Endothelial cell of umbilical vein (primary cell): ENCODE data around the gene ABCA7. TPM values are rescaled to one million over a fixed set of nuclear protein-coding genes. Genes with fewer than 3 reads are reported as not detected.

Experiments used
- BruUV-seq: library from RNA; stranded (reverse); fragments of 400-500 nt; replicated peaks from 2 replicates; lab custom pipeline; 2021; lab: Mats Ljungman, UMichigan
- CTCF ChIA-PET: fragments of 300-600, 350-600 bp; sonication (Branson Sonifier 250); formaldehyde crosslinking; loops from one replicate; lab custom pipeline; 2021; ENCODE audit warnings: antibody characterized with exemption, inconsistent platforms; lab: Charles Lee
- POLR2A ChIA-PET: fragments of 300-600, 350-600 bp; sonication (Branson Sonifier 250); formaldehyde crosslinking; loops from one replicate; lab custom pipeline; 2021; ENCODE audit warnings: antibody characterized with exemption, inconsistent platforms; lab: Charles Lee
- DNase-seq: peaks from one replicate; pipeline ENCODE4 v3.0.0-alpha.2; 2011; ENCODE audit warnings: low read depth, low spot score
- FAIRE-seq: peaks from 2 replicates; lab custom pipeline; 2011; peaks lifted over from hg19 to GRCh38; lab: Jason Lieb, UNC
- H2AFZ ChIP-seq: 2 replicates; pipeline ENCODE4 v1.6.0; 2012; ENCODE audit warnings: low read depth, low read length, control low read depth, inconsistent platforms
- H3K27ac ChIP-seq: 2 replicates; pipeline ENCODE4 v1.5.1; 2011; ENCODE audit warnings: low read depth, mild to moderate bottlenecking, control low read depth, low read length, moderate library complexity; ENCODE audit not compliant: insufficient read depth
- H3K27me3 ChIP-seq, 2 experiments: 2 replicates each; pipeline versions ENCODE4 v1.6.0 to v1.6.1; 2011; ENCODE audit warnings: low read length in 2 of 2, mixed read lengths in 1 of 2; ENCODE audit not compliant: control insufficient read depth in 2 of 2, insufficient read depth in 2 of 2
- H3K36me3 ChIP-seq, 2 experiments: 2 replicates in 1 of 2; 3 replicates in 1 of 2; pipeline ENCODE4 v1.5.1; 2011; ENCODE audit warnings: low read length in 2 of 2, mild to moderate bottlenecking in 1 of 2, moderate library complexity in 1 of 2; ENCODE audit not compliant: control insufficient read depth in 2 of 2, insufficient read depth in 2 of 2; ENCODE audit errors: extremely low read depth in 1 of 2
- H3K4me1 ChIP-seq: 3 replicates; pipeline ENCODE4 v1.5.1; 2011; ENCODE audit warnings: mild to moderate bottlenecking, low read length; ENCODE audit not compliant: control insufficient read depth, insufficient read depth; ENCODE audit errors: extremely low read depth
- H3K4me2 ChIP-seq: 2 replicates; pipeline ENCODE4 v1.6.1; 2011; ENCODE audit warnings: low read length, control low read depth, mixed read lengths; ENCODE audit not compliant: insufficient read depth
- H3K4me3 ChIP-seq, 3 experiments: fragments of 200-600 bp in 1 of 3; sonication (generic), shearing (Covaris generic) in 1 of 3; replicated peaks in 1 of 3; 2 replicates each; pipeline ENCODE4 v1.5.1; 2011 to 2016; ENCODE audit warnings: control low read depth in 3 of 3, low read length in 3 of 3, mild to moderate bottlenecking in 2 of 3, inconsistent platforms in 1 of 3, low read depth in 1 of 3, moderate library complexity in 1 of 3; ENCODE audit not compliant: insufficient read depth in 1 of 3
- H3K79me2 ChIP-seq: 2 replicates; pipeline ENCODE4 v1.6.0; 2012; ENCODE audit warnings: low read length, inconsistent platforms; ENCODE audit not compliant: control insufficient read depth, insufficient read depth
- H3K9ac ChIP-seq: replicated peaks from 2 replicates; pipeline ENCODE3; 2011; ENCODE audit warnings: low read length, control low read depth; ENCODE audit not compliant: insufficient read depth; ENCODE audit errors: extremely low read depth
- H3K9me1 ChIP-seq: replicated peaks from 3 replicates; pipeline ENCODE4 v1.6.0; 2011; ENCODE audit warnings: mild to moderate bottlenecking, low read length; ENCODE audit not compliant: control insufficient read depth, insufficient read depth; ENCODE audit errors: extremely low read depth
- H3K9me3 ChIP-seq: replicated peaks from 2 replicates; pipeline ENCODE4 v1.5.1; 2012; ENCODE audit warnings: low read length, inconsistent platforms; ENCODE audit not compliant: control insufficient read depth, insufficient read depth
- H4K20me1 ChIP-seq: replicated peaks from 2 replicates; pipeline ENCODE3; 2011; ENCODE audit warnings: mild to moderate bottlenecking, low read length; ENCODE audit not compliant: control insufficient read depth, insufficient read depth; ENCODE audit errors: extremely low read depth
- EZH2 ChIP-seq: IDR thresholded peaks from 2 replicates; pipeline ENCODE4 v1.6.1; 2012; ENCODE audit warnings: borderline replicate concordance, low read depth, mild to moderate bottlenecking, moderate library complexity, low read length, inconsistent platforms; ENCODE audit not compliant: severe bottlenecking
- MYC ChIP-seq: IDR thresholded peaks from one replicate; pipeline ENCODE4 v1.6.1; 2011; ENCODE audit warnings: mild to moderate bottlenecking, low read depth, low read length
- POLR2A ChIP-seq: IDR thresholded peaks from 2 replicates; pipeline ENCODE4 v1.6.1; 2012; ENCODE audit warnings: low read depth, mild to moderate bottlenecking, control low read depth, low read length
- POLR2AphosphoS5 ChIP-seq: IDR thresholded peaks from 2 replicates; pipeline ENCODE4 v1.6.1; 2012; ENCODE audit warnings: low read depth, mild to moderate bottlenecking, control low read depth, low read length, moderate library complexity; ENCODE audit not compliant: insufficient read depth
- dilution Hi-C: fragments of 300-500 bp; cut with MboI; formaldehyde crosslinking; loops from one replicate; pipeline ENCODE4 v1.15.0; 2019; ENCODE audit warnings: low sequenced_read_pairs; ENCODE audit not compliant: extremely low pct_ligation_motif_present
- intact Hi-C: fragments of 100-400 bp; cut with micrococcal nuclease; formaldehyde crosslinking; loops from one replicate; pipeline ENCODE4 v1.10.0; 2022
- polyA plus RNA-seq, 4 experiments: library from polyadenylated mRNA; depleted of rRNA in 3 of 4; stranded (reverse) in 3 of 4; unstranded in 1 of 4; fragments of >200 nt; gene quantifications; 2 replicates each; pipeline versions ENCODE4 v1.2.1 to v1.2.3, GENCODE V29; 2011 to 2012; ENCODE audit warnings: missing spikeins in 1 of 4
- total RNA-seq: library from RNA; stranded (reverse); gene quantifications from 2 replicates; pipeline ENCODE4 v1.2.3, GENCODE V29; 2021
- TF ChIP-seq, protein P1 (sequence below), 2 donors: IDR thresholded peaks; 1 replicate in 1 of 2; 2 replicates in 1 of 2; pipeline ENCODE4 v1.5.1; 2011; ENCODE audit warnings: low read length in 2 of 2, mild to moderate bottlenecking in 2 of 2, moderate library complexity in 2 of 2, control low read depth in 1 of 2, inconsistent platforms in 1 of 2, low read depth in 1 of 2; ENCODE audit not compliant: insufficient read depth in 1 of 2; ENCODE audit errors: extremely low read depth in 1 of 2
- TF ChIP-seq, protein P2 (sequence below): IDR thresholded peaks from 2 replicates; pipeline ENCODE4 v1.6.1; 2011; ENCODE audit not compliant: insufficient read depth, insufficient read length

ABCA7 gene
- total and polyA plus RNA-seq, 2 donors (not counting 3 experiments of a cell fraction or from before 2014, with no cell fraction given): 5.7 to 9.8 TPM

DNA sequence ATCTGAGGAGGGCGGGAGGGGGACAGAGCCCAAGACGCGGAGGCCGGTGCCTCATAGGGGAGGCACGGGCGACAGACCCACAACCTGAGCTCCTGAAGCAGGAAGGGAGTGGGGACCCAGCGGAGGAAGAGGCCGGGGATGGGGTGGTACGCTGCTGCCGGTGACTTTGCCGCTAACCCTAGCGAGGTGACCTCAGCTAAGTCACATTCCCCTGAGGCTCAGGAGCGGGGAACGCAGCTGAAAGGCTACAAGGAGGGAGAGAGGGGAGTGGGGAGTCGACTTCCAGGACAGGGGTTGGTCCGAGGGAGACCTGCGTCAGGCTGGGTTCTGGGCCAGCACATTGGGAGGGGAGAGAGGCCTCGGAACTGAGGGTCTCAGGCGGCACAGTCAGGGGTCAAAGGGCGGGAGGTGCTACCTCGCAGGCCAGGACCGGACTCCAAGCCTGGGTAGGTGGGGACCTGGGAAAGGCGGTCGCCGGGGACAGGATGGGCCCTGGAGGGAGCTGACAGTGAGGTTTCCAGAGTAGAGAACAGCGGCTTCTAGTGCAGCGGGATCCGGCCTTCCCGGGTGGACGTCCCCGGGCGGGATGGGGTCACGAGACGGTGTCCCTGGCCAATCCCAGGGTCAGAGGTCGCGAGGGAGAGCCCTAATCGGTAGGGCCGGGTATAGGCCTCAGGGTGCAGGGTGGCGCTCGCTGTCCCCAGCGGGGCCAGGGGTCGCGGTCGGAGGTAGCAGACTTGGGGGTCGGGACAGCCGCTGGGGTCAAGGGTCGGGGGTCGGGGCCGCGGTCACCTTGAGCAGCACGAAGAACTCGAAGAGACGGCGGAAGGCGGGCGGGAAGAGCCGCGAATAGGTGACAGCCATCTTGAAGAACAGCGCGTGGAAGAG, 19.7 kb upstream of the ABCA7 start:
- peak overlapping the region; percentile 93 for H3K9ac ChIP-seq
- ChIA-PET POLR2A (interaction anchor here (0.6 kb wide), 1 partner anchor 12 kb away, joined by 3 read pairs; no protein-coding TSS in a partner anchor), CTCF (interaction anchor here (0.6 kb wide), 1 partner anchor 84 kb away, joined by 3 read pairs; no protein-coding TSS in a partner anchor)
- no peaks in the 10 kb centered on the region for H3K9me1 ChIP-seq
- intact Hi-C loops: loop anchor here (2.0 to 5.0 kb wide), 2 partner anchors 19 to 162 kb away; partner anchors contain the start of gene GRIN3B
- H3K27me3 ChIP-seq: no peaks in the 10 kb centered on the region
- peak overlapping the region; percentile 95 for H3K27ac ChIP-seq
- FAIRE-seq (peak; percentile 38), DNase-seq (peak; percentile 30)
- peaks cover 57% of the 10 kb centered on the region for H3K79me2 ChIP-seq
- TF ChIP-seq MYC (no peak), EZH2 (no peak), POLR2A (no peak), POLR2AphosphoS5 (no peak)
- TF ChIP-seq, protein P1, sequence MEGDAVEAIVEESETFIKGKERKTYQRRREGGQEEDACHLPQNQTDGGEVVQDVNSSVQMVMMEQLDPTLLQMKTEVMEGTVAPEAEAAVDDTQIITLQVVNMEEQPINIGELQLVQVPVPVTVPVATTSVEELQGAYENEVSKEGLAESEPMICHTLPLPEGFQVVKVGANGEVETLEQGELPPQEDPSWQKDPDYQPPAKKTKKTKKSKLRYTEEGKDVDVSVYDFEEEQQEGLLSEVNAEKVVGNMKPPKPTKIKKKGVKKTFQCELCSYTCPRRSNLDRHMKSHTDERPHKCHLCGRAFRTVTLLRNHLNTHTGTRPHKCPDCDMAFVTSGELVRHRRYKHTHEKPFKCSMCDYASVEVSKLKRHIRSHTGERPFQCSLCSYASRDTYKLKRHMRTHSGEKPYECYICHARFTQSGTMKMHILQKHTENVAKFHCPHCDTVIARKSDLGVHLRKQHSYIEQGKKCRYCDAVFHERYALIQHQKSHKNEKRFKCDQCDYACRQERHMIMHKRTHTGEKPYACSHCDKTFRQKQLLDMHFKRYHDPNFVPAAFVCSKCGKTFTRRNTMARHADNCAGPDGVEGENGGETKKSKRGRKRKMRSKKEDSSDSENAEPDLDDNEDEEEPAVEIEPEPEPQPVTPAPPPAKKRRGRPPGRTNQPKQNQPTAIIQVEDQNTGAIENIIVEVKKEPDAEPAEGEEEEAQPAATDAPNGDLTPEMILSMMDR (IDR thresholded peaks at IDR 0.05; ENCODE audit: extremely low read depth in 1 of 2, insufficient read depth in 1 of 2, low read depth in 1 of 2, low read length in 2 of 2): no peak
- TF ChIP-seq, protein P2, sequence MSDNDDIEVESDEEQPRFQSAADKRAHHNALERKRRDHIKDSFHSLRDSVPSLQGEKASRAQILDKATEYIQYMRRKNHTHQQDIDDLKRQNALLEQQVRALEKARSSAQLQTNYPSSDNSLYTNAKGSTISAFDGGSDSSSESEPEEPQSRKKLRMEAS: no peak
- H3K9me3 ChIP-seq: no peaks in the 10 kb centered on the region
- H3K4me3 ChIP-seq: peak overlapping the region; percentile 80 to 90 (median 88)
- TSS peak; percentile 48 for BruUV-seq
- H3K36me3 ChIP-seq: no peaks in the 10 kb centered on the region
- peak overlapping the region; percentile 19 for H2AFZ ChIP-seq
- dilution Hi-C loops: no loop called here
- peaks cover 40% of the 10 kb centered on the region for H3K4me1 ChIP-seq
- H3K4me2 ChIP-seq: peak overlapping the region; percentile 86
- no peaks in the 10 kb centered on the region for H4K20me1 ChIP-seq
